Transverse colon (tissue), 4 donors: ENCODE data around the gene GPD2.

Experiments used
- POLR2AphosphoS5 ChIP-seq, 3 donors: sonication (generic); formaldehyde crosslinking; IDR thresholded peaks; one replicate each; pipeline ENCODE4 v1.6.1; 2016; ENCODE audit warnings: antibody characterized with exemption in 3 of 3
- TF ChIP-seq, protein P1 (sequence below), 5 experiments: fragments of 200-600 bp in 3 of 5; fragments of 450-650 bp in 2 of 5; sonication (generic) in 3 of 5; IDR thresholded peaks; 1 replicate in 2 of 5; 2 replicates in 3 of 5; pipeline ENCODE4 v1.5.1; 2016 to 2017; ENCODE audit warnings: antibody characterized with exemption in 5 of 5, inconsistent platforms in 3 of 5, mild to moderate bottlenecking in 2 of 5, moderate library complexity in 1 of 5

DNA sequence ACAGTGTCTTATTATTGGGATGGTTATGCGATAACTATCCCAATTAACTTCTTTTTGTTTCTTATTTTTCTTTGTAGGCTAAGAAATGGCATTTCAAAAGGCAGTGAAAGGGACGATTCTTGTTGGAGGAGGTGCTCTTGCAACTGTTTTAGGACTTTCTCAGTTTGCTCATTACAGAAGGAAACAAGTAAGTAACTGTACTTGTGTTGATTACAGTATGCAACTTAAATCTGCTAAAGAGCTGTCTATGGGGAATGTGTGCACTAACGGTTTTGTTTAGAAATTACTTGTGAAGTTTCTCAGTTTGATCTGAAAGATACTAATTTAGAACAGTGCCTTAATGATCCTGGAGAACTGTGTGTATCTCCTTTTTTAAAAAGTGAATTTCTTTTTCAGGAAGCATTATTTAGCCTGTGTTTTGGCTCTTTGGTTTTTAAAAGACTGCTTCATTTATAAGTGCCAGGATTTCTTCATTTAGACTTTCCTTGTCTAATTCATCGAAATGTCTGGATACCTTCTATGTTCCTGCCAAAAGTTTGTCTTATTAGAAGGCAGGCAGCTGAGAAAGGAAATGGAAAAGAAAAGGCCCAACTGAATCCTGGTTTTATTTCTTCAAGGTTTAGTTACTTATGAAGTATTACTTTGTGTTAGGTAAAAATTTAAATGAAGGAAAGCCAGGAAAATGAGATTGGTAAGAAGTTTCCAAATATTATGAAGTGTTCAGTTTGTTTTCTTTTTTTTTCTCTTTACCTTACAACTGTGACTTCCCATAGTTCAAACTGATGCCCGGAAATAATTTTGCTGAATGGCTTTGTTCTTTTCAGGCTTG is 40.1 kb downstream of the GPD2 start:
- TF ChIP-seq, protein P1, sequence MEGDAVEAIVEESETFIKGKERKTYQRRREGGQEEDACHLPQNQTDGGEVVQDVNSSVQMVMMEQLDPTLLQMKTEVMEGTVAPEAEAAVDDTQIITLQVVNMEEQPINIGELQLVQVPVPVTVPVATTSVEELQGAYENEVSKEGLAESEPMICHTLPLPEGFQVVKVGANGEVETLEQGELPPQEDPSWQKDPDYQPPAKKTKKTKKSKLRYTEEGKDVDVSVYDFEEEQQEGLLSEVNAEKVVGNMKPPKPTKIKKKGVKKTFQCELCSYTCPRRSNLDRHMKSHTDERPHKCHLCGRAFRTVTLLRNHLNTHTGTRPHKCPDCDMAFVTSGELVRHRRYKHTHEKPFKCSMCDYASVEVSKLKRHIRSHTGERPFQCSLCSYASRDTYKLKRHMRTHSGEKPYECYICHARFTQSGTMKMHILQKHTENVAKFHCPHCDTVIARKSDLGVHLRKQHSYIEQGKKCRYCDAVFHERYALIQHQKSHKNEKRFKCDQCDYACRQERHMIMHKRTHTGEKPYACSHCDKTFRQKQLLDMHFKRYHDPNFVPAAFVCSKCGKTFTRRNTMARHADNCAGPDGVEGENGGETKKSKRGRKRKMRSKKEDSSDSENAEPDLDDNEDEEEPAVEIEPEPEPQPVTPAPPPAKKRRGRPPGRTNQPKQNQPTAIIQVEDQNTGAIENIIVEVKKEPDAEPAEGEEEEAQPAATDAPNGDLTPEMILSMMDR (IDR thresholded peaks at IDR 0.05) = no peak
- no peak for TF ChIP-seq POLR2AphosphoS5 (IDR thresholded peaks at IDR 0.05)
